Measurements from ENCODE around the gene MRPS10.
A peak's percentile ranks its signal among the peaks of the same experiment; 100 is the strongest.
"Not testable (repeated sequence)": the region's sequence is repeated elsewhere in the genome, so short reads cannot be mapped to it uniquely, and the experiment has no call there.

Gene MRPS10

GRCh38 chr6:42227173-42227850 lies 9.7 kb upstream of the MRPS10 start:
- ATAC-seq (no peak), DNase-seq (ENCODE audit: low spot score in 2 of 2) (no peak)
- H3K27ac Mint-ChIP-seq, result no peak overlapping the region
- no peak overlapping the region for H3K4me3 Mint-ChIP-seq
- peaks cover 44% of the 10 kb centered on the region for H3K36me3 Mint-ChIP-seq
- no peaks in the 10 kb centered on the region for H3K9me3 Mint-ChIP-seq
- peaks cover 7% of the 10 kb centered on the region for H3K4me1 Mint-ChIP-seq

DNA sequence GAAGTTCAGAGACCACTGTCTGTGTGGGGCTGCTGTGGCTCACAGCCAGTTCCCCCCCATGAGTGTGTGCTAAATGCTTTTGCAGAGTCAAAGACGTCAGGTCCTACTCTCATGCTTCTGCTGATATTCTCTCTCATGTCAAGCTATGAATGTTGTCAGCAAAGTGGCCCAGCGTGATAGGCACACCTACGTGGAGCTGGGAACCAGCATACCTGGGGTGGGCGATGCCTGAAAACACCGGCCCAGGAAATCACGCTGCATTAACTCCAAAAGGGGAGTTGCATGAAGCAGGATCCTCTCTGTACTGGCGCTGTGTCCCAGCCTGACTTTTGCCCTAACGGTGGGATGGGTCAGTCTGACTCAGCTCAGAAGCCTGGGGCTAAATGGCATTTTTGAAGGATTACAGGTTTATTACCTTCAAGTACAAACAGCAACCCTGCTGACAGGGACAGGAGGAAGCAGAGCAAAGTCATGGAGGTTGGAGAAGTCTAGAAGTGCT lies 9.0 kb upstream of the MRPS10 start:
- Mint-ChIP-seq H3K36me3 (peaks cover 38% of the 10 kb centered on the region), H3K27ac (no peak overlapping the region), H3K4me3 (no peak overlapping the region), H3K4me1 (peaks cover 7% of the 10 kb centered on the region), H3K9me3 (no peaks in the 10 kb centered on the region)
- DNase-seq (ENCODE audit: low spot score in 2 of 2), result no peak
- ATAC-seq, result no peak

DNA sequence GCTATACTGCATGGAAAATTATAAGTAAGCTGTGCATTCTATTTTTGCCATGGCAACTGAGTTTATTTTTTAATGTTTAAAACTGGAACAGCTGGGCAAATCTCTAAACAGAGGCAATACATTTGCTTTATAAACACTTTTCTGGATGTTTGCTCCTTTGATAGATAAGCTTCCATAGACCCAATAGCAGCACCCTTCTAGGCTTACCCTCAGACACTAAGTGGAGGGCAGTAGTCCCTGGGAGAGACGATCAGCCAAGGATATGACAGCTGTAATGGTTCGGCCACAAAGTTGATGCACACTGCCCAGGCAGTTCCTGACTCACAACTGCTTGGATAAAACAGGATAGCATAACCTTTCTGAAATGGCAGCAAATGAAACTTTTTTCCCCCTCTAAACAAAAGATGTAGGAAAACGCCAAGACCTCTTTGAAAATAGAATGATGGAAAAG lies 8.5 kb upstream of the MRPS10 start:
- no peak overlapping the region for H3K4me3 Mint-ChIP-seq
- H3K27ac Mint-ChIP-seq, result no peak overlapping the region
- H3K9me3 Mint-ChIP-seq, result no peaks in the 10 kb centered on the region
- no peak for DNase-seq (ENCODE audit: low spot score in 2 of 2)
- H3K36me3 Mint-ChIP-seq, result peaks cover 35% of the 10 kb centered on the region
- peaks cover 8% of the 10 kb centered on the region for H3K4me1 Mint-ChIP-seq
- no peak for ATAC-seq

- no peak for ATAC-seq
Measured at GRCh38 chr6:42225419-42225818, 7.8 kb upstream of the MRPS10 start.

GRCh38 chr6:42225029-42225339 lies 7.3 kb upstream of the MRPS10 start:
- Mint-ChIP-seq H3K4me1 (peaks cover 13% of the 10 kb centered on the region), H3K9me3 (no peaks in the 10 kb centered on the region), H3K4me3 (peak overlapping the region; percentile 42), H3K36me3 (peaks cover 29% of the 10 kb centered on the region), H3K27ac (peak overlapping the region; percentile 86)
- DNase-seq (ENCODE audit: low spot score in 2 of 2), result no peak
- ATAC-seq, result no peak

More at GRCh38 chr6:42225419-42225818, 7.8 kb upstream of the MRPS10 start:
- DNase-seq (ENCODE audit: low spot score in 2 of 2), result no peak
- H3K36me3 Mint-ChIP-seq, result peaks cover 34% of the 10 kb centered on the region
- no peak overlapping the region for H3K4me3 Mint-ChIP-seq
- no peaks in the 10 kb centered on the region for H3K9me3 Mint-ChIP-seq
- no peak overlapping the region for H3K27ac Mint-ChIP-seq
- H3K4me1 Mint-ChIP-seq, result peaks cover 13% of the 10 kb centered on the region

DNA sequence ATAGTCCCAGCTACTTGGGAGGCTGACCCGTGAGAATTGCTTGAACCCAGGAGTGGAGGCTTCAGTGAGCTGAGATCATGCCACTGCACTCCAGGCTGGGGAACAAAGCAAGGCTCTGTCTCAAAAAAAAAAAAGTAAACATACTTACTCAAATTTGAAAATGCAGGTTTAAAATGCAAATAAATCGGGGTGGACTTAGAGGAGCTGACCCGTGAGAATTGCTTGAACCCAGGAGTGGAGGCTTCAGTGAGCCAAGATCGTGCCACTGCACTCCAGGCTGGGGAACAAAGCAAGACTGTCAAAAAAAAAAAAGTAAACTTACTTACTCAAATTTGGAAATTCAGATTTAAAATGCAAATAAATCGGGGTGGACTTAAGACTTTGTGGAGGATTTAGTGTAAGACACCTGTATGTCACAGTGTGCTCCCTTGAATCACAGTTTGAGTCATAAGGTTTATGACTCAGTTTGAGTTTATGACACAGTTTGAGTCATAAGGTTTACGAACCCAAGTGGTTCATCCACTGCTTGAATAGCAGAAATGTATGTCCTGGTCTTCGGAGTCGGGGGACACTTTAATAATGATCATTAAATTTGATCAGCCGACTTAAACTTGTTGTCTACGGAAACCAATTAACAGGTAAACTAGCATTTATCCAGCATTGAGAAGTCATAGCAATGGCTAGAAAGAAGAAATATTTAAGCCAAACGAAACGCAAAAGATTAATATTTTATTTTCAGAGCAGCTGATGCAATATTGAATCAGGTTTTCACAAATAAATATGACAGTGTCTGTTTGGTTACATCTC lies 6.8 kb upstream of the MRPS10 start:
- peaks cover 24% of the 10 kb centered on the region for H3K36me3 Mint-ChIP-seq
- H3K27ac Mint-ChIP-seq, result peak overlapping the region; percentile 86
- ATAC-seq (peak; percentile 100), DNase-seq (ENCODE audit: low spot score in 2 of 2) (no peak)
- peak overlapping the region; percentile 42 for H3K4me3 Mint-ChIP-seq
- H3K4me1 Mint-ChIP-seq, result peaks cover 13% of the 10 kb centered on the region
- H3K9me3 Mint-ChIP-seq, result no peaks in the 10 kb centered on the region

DNA sequence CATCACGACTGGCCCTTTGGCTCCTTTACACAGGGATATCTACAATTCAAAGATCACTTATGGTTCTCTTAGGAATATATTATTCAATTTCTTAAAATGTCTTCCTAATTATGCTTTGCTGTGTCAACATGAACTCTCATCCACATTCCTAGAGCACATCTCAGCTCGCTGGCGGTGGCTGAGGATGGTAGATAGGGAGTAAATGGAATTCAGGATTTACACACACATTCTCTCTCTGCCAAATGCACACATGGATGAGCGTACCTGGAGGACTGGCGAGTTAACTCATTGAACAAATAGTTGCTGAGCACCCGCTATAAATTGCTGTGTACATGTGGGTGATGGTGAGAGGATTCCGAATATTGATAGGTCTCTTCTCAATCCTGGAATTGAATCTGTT lies 4.8 kb upstream of the MRPS10 start:
- ATAC-seq (no peak), DNase-seq (ENCODE audit: low spot score in 2 of 2) (no peak)
- Mint-ChIP-seq H3K36me3 (peaks cover 9% of the 10 kb centered on the region), H3K4me3 (no peak overlapping the region), H3K9me3 (no peaks in the 10 kb centered on the region), H3K27ac (no peak overlapping the region), H3K4me1 (peaks cover 18% of the 10 kb centered on the region)

DNA sequence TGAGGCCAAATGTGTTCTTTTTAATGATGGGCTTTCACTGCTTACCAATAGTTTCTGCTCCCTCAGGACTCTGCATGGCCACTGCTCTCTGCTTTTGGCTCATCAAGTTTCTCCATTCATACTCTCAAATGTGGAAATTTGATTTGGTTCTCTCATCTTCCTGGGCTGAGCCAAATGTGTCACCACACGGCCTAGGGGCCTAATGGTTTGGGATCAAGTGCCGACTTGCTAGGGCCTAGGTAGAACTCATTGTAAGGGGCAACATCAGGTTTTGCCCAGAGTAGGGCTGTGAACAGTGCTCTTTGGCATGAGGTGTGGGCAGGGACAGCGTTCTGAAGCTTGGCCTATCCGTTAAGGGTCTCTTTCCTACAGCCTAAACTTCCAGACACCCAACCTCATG lies 3.9 kb upstream of the MRPS10 start:
- Mint-ChIP-seq H3K27ac (peak overlapping the region; percentile 41), H3K4me3 (no peak overlapping the region), H3K36me3 (peaks cover 6% of the 10 kb centered on the region), H3K4me1 (peaks cover 21% of the 10 kb centered on the region), H3K9me3 (no peaks in the 10 kb centered on the region)
- DNase-seq (ENCODE audit: low spot score in 2 of 2), result no peak
- no peak for ATAC-seq

DNA sequence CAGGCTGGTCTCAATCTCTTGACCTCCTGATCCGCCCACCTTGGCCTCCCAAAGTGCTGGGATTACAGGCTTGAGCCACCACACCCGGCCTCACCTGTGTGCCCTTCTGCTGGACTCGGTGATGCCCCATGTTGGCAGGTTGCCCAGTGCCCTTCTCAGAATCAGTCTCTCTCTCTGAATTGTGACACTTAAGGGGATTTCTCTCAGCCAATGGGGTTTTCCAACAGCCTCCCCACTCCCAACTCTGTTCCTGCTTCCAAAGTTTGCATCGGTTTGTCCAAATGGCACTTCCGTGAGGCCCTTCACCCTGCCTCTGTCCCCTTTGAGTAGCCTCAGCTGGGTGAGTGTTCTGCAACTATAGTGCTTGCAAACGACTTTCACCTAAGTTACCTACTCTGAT lies 3.1 kb upstream of the MRPS10 start:
- H3K4me1 Mint-ChIP-seq, result peaks cover 28% of the 10 kb centered on the region
- DNase-seq (ENCODE audit: low spot score in 2 of 2) (no peak), ATAC-seq (no peak)
- no peaks in the 10 kb centered on the region for H3K9me3 Mint-ChIP-seq
- no peak overlapping the region for H3K4me3 Mint-ChIP-seq
- no peak overlapping the region for H3K27ac Mint-ChIP-seq
- peaks cover 6% of the 10 kb centered on the region for H3K36me3 Mint-ChIP-seq

DNA sequence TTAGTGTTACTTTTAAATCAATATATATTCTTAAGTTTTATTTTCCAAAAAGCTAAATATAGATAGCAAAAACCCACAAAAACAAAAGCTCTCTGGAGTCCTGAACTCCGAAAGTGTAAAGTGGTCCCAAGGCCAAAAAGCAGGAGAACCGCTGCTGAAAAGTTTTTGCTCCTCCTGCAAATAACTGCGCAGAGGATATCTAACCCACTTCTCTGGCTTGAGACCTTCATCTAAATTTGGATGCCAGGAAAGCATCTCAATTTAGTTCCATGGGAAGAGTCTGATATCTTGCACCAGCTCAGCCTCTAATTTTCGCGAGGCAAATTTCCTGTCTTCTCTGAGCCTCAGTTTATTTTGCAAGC lies 523 bp downstream of the MRPS10 start:
- Mint-ChIP-seq H3K9me3 (no peaks in the 10 kb centered on the region), H3K36me3 (peaks cover 35% of the 10 kb centered on the region), H3K4me3 (peak overlapping the region; percentile 97), H3K4me1 (peaks cover 26% of the 10 kb centered on the region), H3K27ac (peak overlapping the region; percentile 98)
- ATAC-seq (no peak), DNase-seq (ENCODE audit: low spot score in 2 of 2) (no peak)

DNA sequence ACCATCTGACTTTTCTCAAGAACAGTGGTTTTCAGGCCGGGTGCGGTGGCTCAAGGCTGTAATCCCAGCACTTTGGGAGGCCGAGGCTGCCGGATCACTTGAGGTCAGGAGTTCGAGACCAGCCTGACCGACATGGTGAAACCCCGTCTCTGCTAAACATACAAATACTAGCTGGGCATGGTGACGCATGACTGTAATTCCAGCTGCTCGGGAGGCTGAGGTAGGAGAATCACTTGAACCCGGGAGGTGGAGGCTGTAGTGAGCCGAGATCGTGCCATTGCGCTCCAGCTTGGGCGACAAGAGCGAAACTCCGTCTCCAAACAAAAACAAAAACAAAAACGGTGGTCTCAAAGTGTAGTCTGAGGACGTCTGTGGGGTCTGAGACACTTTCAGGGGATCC lies 1.2 kb downstream of the MRPS10 start:
- not testable (repeated sequence) for H3K9me3 Mint-ChIP-seq

GRCh38 chr6:42212442-42212841 lies 5.2 kb downstream of the MRPS10 start:
- H3K9me3 Mint-ChIP-seq, result no peaks in the 10 kb centered on the region
- DNase-seq (ENCODE audit: low spot score in 2 of 2) (no peak), ATAC-seq (no peak)
- H3K36me3 Mint-ChIP-seq, result peaks cover 77% of the 10 kb centered on the region
- no peak overlapping the region for H3K27ac Mint-ChIP-seq
- peaks cover 15% of the 10 kb centered on the region for H3K4me1 Mint-ChIP-seq
- H3K4me3 Mint-ChIP-seq, result no peak overlapping the region

More for the DNA sequence above, 1.2 kb downstream of the MRPS10 start:
- Mint-ChIP-seq H3K27ac (peak overlapping the region; percentile 56), H3K36me3 (peaks cover 41% of the 10 kb centered on the region), H3K4me1 (peaks cover 26% of the 10 kb centered on the region), H3K4me3 (peak overlapping the region; percentile 97)
- ATAC-seq; DNase-seq (ENCODE audit: low spot score in 2 of 2): not testable (repeated sequence)

- H3K4me3 Mint-ChIP-seq, result no peak overlapping the region
- peaks cover 84% of the 10 kb centered on the region for H3K36me3 Mint-ChIP-seq
- peaks cover 14% of the 10 kb centered on the region for H3K4me1 Mint-ChIP-seq
- no peaks in the 10 kb centered on the region for H3K9me3 Mint-ChIP-seq
- DNase-seq (ENCODE audit: low spot score in 2 of 2) (no peak), ATAC-seq (no peak)
- H3K27ac Mint-ChIP-seq, result no peak overlapping the region
Measured at GRCh38 chr6:42211726-42212125, 5.9 kb downstream of the MRPS10 start.

- Mint-ChIP-seq H3K27ac (no peak overlapping the region), H3K4me3 (no peak overlapping the region), H3K4me1 (peaks cover 5% of the 10 kb centered on the region), H3K9me3 (no peaks in the 10 kb centered on the region), H3K36me3 (peaks cover 95% of the 10 kb centered on the region)
- DNase-seq (ENCODE audit: low spot score in 2 of 2) (no peak), ATAC-seq (no peak)
Measured at GRCh38 chr6:42210551-42210950, 7.1 kb downstream of the MRPS10 start.

DNA sequence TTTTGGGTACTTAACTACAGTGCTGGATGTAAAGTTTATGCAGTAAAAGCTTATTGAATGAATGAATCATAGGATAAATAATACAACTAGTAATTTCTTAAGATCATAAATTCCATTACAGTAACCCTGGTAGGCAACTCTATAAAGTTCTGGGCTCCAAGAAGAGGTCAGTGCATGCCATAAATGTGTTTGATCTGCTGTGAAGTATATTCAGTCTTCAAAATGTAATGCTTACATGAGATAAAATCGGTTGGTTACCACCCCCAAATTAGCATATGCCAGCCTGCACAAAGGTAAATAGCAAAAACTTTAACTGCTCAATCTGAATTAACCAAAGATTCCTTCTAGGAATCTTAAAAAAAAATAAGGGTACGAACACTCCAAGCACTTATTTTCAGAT lies 10.1 kb downstream of the MRPS10 start:
- not testable (repeated sequence) for H3K9me3 Mint-ChIP-seq; H3K4me1 Mint-ChIP-seq; H3K27ac Mint-ChIP-seq; ATAC-seq; H3K4me3 Mint-ChIP-seq; DNase-seq (ENCODE audit: low spot score in 2 of 2)
- H3K36me3 Mint-ChIP-seq, result peaks cover 93% of the 10 kb centered on the region

- Mint-ChIP-seq H3K27ac (peak overlapping the region; percentile 23), H3K4me3 (no peak overlapping the region), H3K36me3 (peaks cover 78% of the 10 kb centered on the region), H3K9me3 (peaks cover 6% of the 10 kb centered on the region), H3K4me1 (peaks cover 9% of the 10 kb centered on the region)
- ATAC-seq (no peak), DNase-seq (ENCODE audit: low spot score in 2 of 2) (no peak)
Measured at GRCh38 chr6:42204768-42205282, 12.8 kb downstream of the MRPS10 start.
